Heart left ventricle (tissue), 13 donors: ENCODE measurements around the gene CHRNA7.

ENCODE experiments used
- POLR2A ChIP-seq, 2 donors: fragments of 450-650 bp; IDR thresholded peaks; one replicate each; pipeline ENCODE4 v1.6.1; 2017; ENCODE audit warnings: antibody characterized with exemption in 2 of 2, mild to moderate bottlenecking in 2 of 2, moderate library complexity in 2 of 2
- TF ChIP-seq, protein P1 (sequence below), 12 donors: fragments of 200-600 bp; sonication (generic) in 4 of 12; IDR thresholded peaks; one replicate each; pipeline versions ENCODE4 v1.5.0 to v1.8.0; 2018 to 2022; ENCODE audit warnings: antibody characterized with exemption in 12 of 12, mild to moderate bottlenecking in 5 of 12
- donor health status: ischemic (EF 13 %, LVEDD 7.1; RV severe dilation, severe dysfunction).
- donor health status: DM: no; HTN: yes; CAD: no.
- donor health status: DM: no; HTN: no; CAD: no.
- donor health status: ischemic (EF 25% LVEDD 6.9; RV normal size, moderate dysfunction).
- donor health status: ischemic (EF 25% LVEDD 5.7; RV mildly dilated, moderate dysfunction).
- donor health status: ischemic (EF 35%, LVEDD 5.7; RV mildly dilated, moderate dysfunction).
- donor health status: nonischemic (EF 11% LVEDD 7.7; RV severe dilation, severe dysfunction).
- donor health status: DM: yes; HTN: yes; CAD: no.
- donor health status: PGD.
- donor health status: ischemic (EF 29% LVEDD 5.4; RV normal size, mild dysfunction).
- donor health status: nonischemic (EF 23%, LVEDD 6.1; RV moderate dilation, normal function).

DNA sequence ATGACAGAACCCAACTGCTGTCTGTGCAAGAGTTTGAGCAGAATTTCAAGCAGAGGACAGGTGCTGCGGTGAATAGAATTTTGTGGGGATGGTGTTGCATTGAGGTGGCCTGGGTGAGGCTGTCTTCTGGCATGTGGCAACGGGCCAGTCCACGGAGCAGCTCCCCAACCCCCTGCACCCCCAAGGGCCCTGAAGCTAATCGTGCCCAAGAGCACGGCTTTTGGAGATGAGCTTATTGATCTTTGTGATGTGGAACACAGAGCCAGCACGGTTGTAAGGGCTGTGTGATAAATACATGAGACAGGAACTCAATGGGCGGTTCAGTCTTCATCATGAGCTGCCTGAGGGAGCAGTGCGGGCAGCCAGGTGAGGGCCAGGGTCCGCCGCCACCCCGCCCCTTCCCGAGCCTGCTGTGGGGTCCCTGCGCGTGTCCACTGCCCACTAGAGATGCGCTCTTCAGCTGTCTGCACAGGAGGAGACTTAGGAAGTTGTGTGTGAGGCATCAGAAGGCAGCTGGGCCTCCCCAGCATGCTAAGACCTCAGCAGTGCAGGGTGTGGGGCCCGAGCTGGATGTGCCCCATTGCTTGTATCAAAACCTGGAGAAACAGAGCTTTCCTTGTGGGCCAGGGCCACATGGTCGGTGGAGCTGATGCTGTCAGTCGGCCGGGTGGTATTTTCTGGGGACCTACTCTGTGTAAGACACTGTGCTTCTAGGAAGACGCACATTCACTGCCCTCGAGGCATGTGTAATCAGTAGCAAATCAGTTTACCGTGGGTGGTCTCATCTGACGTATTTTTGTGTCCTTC is 90.5 kb downstream of the CHRNA7 start:
- TF ChIP-seq, protein P1, sequence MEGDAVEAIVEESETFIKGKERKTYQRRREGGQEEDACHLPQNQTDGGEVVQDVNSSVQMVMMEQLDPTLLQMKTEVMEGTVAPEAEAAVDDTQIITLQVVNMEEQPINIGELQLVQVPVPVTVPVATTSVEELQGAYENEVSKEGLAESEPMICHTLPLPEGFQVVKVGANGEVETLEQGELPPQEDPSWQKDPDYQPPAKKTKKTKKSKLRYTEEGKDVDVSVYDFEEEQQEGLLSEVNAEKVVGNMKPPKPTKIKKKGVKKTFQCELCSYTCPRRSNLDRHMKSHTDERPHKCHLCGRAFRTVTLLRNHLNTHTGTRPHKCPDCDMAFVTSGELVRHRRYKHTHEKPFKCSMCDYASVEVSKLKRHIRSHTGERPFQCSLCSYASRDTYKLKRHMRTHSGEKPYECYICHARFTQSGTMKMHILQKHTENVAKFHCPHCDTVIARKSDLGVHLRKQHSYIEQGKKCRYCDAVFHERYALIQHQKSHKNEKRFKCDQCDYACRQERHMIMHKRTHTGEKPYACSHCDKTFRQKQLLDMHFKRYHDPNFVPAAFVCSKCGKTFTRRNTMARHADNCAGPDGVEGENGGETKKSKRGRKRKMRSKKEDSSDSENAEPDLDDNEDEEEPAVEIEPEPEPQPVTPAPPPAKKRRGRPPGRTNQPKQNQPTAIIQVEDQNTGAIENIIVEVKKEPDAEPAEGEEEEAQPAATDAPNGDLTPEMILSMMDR (IDR thresholded peaks at IDR 0.05), result no peak
- no peak for TF ChIP-seq POLR2A (IDR thresholded peaks at IDR 0.05)
